ENCODE measurements around the gene ADAM12.

GRCh38 chr10:126272526-126272925 is 115.8 kb downstream of the ADAM12 start:
- TF ChIP-seq, protein P1, sequence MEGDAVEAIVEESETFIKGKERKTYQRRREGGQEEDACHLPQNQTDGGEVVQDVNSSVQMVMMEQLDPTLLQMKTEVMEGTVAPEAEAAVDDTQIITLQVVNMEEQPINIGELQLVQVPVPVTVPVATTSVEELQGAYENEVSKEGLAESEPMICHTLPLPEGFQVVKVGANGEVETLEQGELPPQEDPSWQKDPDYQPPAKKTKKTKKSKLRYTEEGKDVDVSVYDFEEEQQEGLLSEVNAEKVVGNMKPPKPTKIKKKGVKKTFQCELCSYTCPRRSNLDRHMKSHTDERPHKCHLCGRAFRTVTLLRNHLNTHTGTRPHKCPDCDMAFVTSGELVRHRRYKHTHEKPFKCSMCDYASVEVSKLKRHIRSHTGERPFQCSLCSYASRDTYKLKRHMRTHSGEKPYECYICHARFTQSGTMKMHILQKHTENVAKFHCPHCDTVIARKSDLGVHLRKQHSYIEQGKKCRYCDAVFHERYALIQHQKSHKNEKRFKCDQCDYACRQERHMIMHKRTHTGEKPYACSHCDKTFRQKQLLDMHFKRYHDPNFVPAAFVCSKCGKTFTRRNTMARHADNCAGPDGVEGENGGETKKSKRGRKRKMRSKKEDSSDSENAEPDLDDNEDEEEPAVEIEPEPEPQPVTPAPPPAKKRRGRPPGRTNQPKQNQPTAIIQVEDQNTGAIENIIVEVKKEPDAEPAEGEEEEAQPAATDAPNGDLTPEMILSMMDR (conservative IDR thresholded peaks at IDR 0.05): no peak
- TF ChIP-seq EZH2 (IDR thresholded peaks at IDR 0.05; ENCODE audit: low read depth): no peak
